ENCODE results near the gene SNCB.
"Not testable (repeated sequence)": the region's sequence is repeated elsewhere in the genome, so short reads cannot be mapped to it uniquely, and the experiment has no call there.

The SNCB gene

GRCh38 chr5:176601901-176602482 lies 28.3 kb downstream of the SNCB start:
- no peak for DNase-seq

- DNase-seq = not testable (repeated sequence)
These were observed 30.4 kb downstream of the SNCB start for GRCh38 chr5:176599749-176600430.

- no peak for DNase-seq
These were observed 32.6 kb downstream of the SNCB start for GRCh38 chr5:176597417-176598389.

GRCh38 chr5:176596689-176597416 lies 33.5 kb downstream of the SNCB start:
- no peak for DNase-seq

GRCh38 chr5:176596069-176596644 lies 34.2 kb downstream of the SNCB start:
- no peak for DNase-seq

- DNase-seq = no peak
These were observed 34.9 kb downstream of the SNCB start for GRCh38 chr5:176595386-176595943.

- no peak for DNase-seq
These were observed 35.8 kb downstream of the SNCB start for GRCh38 chr5:176594554-176594953.

- no peak for DNase-seq
These were observed 37.0 kb downstream of the SNCB start for GRCh38 chr5:176593273-176593869.

GRCh38 chr5:176592573-176592972 lies 37.8 kb downstream of the SNCB start:
- DNase-seq = no peak

GRCh38 chr5:176591667-176592066 lies 38.7 kb downstream of the SNCB start:
- not testable (repeated sequence) for DNase-seq

- DNase-seq = no peak
These were observed 40.2 kb downstream of the SNCB start for GRCh38 chr5:176590035-176590717.

- DNase-seq = no peak
These were observed 41.1 kb downstream of the SNCB start for GRCh38 chr5:176589039-176589769.

GRCh38 chr5:176588297-176588696 lies 42.0 kb downstream of the SNCB start:
- DNase-seq = no peak

- no peak for DNase-seq
These were observed 42.9 kb downstream of the SNCB start for GRCh38 chr5:176587398-176587797.

GRCh38 chr5:176583076-176583475 lies 47.3 kb downstream of the SNCB start:
- no peak for DNase-seq

GRCh38 chr5:176581361-176581760 lies 49.0 kb downstream of the SNCB start:
- DNase-seq = no peak

GRCh38 chr5:176579323-176579722 lies 51.0 kb downstream of the SNCB start:
- DNase-seq = no peak

- DNase-seq = no peak
These were observed 51.9 kb downstream of the SNCB start for GRCh38 chr5:176578391-176578808.

Data from nucleus accumbens (tissue), 56 donors.